Measurements from ENCODE around the gene ZHX3. TPM values are rescaled to one million over a fixed set of nuclear protein-coding genes. Genes with fewer than 3 reads are reported as not detected.

Gene ZHX3
- total and polyA plus RNA-seq, 8 donors = 6.6 to 59.3 (median 18.7) TPM

DNA sequence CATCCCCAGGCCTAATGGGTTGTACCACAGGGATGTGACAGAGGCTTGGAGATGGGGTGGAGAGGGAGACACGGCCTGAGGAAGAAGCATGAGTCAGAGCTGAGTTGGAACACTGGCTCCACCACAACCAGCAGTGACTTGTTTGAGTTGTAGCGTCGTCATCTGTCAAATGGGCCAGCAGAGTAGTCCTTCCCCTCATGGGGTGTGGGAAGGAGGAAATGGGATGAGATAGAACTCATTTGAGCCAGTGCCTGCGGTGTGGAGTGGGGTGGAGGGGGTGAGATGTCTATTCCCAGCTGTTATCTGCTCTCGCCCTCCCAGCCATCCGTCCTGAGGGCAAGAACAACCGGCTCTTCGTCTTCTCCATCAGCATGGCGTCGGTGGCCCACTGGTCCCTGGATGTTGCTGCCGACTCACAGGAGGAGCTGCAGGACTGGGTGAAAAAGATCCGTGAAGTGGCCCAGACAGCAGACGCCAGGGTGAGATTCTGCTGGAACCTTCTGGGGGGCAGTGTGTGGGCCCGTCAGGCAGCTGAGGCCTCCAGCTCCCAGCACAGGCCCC lies 147.7 kb downstream of the ZHX3 start:
- no peaks in the 10 kb centered on the region for H3K9me3 ChIP-seq
- DNase-seq = no peak
- 85 to 91% (median 89%) methylated on average over 11 to 14 of the region's 14 CpGs for WGBS, 5 donors
- H3K27ac ChIP-seq = peak overlapping the region in 3 of 5 donors; percentile 69 to 84 (median 83)
- no peaks in the 10 kb centered on the region for H3K27me3 ChIP-seq
- no peak for TF ChIP-seq POLR2A (IDR thresholded peaks at IDR 0.05)
- TF ChIP-seq EP300 (IDR thresholded peaks at IDR 0.05) = no peak
- TF ChIP-seq CTCF (IDR thresholded peaks at IDR 0.05) = no peak
- no peak for TF ChIP-seq POLR2AphosphoS5 (IDR thresholded peaks at IDR 0.05)
- intact Hi-C loops (cut with DNase I; ENCODE audit: low total_unique reads) = loop anchor here (5.0 to 10.0 kb wide), 2 partner anchors 55 to 172 kb away; partner anchors contain the start of gene LPIN3
- H3K4me3 ChIP-seq = no peak overlapping the region
- peaks cover 71 to 96% (median 95%) of the 10 kb centered on the region in 4 donors for H3K36me3 ChIP-seq
- H3K4me1 ChIP-seq = peaks cover 16 to 33% (median 26%) of the 10 kb centered on the region in 4 donors

DNA sequence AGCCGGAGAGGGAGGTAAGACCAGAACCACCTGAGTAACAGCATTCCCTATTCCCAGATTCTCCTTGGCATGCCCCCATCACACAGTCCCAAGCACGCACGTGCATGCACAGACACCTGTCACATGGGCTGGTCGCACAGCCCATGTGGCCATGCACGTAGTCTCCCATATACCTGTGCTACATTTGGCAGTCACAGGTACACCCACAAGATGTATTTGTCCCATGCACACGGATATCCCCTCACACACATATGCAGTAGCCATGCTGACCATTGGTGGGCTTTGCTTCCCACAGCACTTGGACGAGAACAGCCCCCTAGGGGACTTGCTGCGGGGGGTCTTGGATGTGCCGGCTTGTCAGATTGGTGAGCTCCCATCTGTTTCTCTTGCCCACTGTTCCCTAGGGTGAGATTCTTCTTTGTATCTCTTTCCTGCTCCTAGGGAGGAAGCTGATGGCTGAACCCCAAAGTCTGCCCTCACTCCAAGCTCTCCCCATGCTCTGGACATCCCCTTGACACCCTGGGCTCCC lies 148.3 kb downstream of the ZHX3 start:
- H3K9me3 ChIP-seq = no peaks in the 10 kb centered on the region
- peaks cover 16 to 27% (median 21%) of the 10 kb centered on the region in 4 donors for H3K4me1 ChIP-seq
- H3K4me3 ChIP-seq = no peak overlapping the region
- 86 to 95% (median 91%) methylated on average over 2 to 9 of the region's 9 CpGs for WGBS, 5 donors
- no peaks in the 10 kb centered on the region for H3K27me3 ChIP-seq
- peak overlapping the region in 1 of 5 donors; percentile 69 for H3K27ac ChIP-seq
- DNase-seq = no peak
- H3K36me3 ChIP-seq = peaks cover 72 to 96% (median 95%) of the 10 kb centered on the region in 4 donors
- intact Hi-C loops (cut with DNase I; ENCODE audit: low total_unique reads) = no loop called here
- TF ChIP-seq POLR2AphosphoS5 (IDR thresholded peaks at IDR 0.05) (no peak), CTCF (IDR thresholded peaks at IDR 0.05) (no peak), POLR2A (IDR thresholded peaks at IDR 0.05) (no peak), EP300 (IDR thresholded peaks at IDR 0.05) (no peak)

- no peak overlapping the region for H3K4me3 ChIP-seq
- no peak for TF ChIP-seq POLR2AphosphoS5 (IDR thresholded peaks at IDR 0.05)
- no peak for TF ChIP-seq EP300 (IDR thresholded peaks at IDR 0.05)
- no peak for TF ChIP-seq POLR2A (IDR thresholded peaks at IDR 0.05)
- TF ChIP-seq CTCF (IDR thresholded peaks at IDR 0.05) = no peak
- peaks cover 72 to 96% (median 95%) of the 10 kb centered on the region in 4 donors for H3K36me3 ChIP-seq
- H3K9me3 ChIP-seq = no peaks in the 10 kb centered on the region
- intact Hi-C loops (cut with DNase I; ENCODE audit: low total_unique reads) = no loop called here
- H3K27me3 ChIP-seq = no peaks in the 10 kb centered on the region
- DNase-seq = no peak
- H3K27ac ChIP-seq = peak overlapping the region in 1 of 5 donors; percentile 8
- H3K4me1 ChIP-seq = peaks cover 12 to 22% (median 16%) of the 10 kb centered on the region in 4 donors
- 91 to 97% (median 94%) methylated on average over 4 to 10 of the region's 10 CpGs for WGBS, 5 donors
These were observed 149.0 kb downstream of the ZHX3 start for GRCh38 chr20:41168281-41169161.

GRCh38 chr20:41167481-41168253 lies 149.9 kb downstream of the ZHX3 start:
- no peak for DNase-seq
- Histone ChIP-seq H3K4me1 (peaks cover 5 to 14% (median 8%) of the 10 kb centered on the region in 4 donors), H3K36me3 (peaks cover 79 to 100% (median 100%) of the 10 kb centered on the region in 4 donors), H3K9me3 (no peaks in the 10 kb centered on the region), H3K27me3 (no peaks in the 10 kb centered on the region), H3K4me3 (no peak overlapping the region), H3K27ac (peak overlapping the region in 1 of 5 donors; percentile 8)
- no peak for TF ChIP-seq CTCF (IDR thresholded peaks at IDR 0.05)
- no peak for TF ChIP-seq EP300 (IDR thresholded peaks at IDR 0.05)
- TF ChIP-seq POLR2A (IDR thresholded peaks at IDR 0.05) = no peak
- no peak for TF ChIP-seq POLR2AphosphoS5 (IDR thresholded peaks at IDR 0.05)
- WGBS, 5 donors = 78 to 92% (median 87%) methylated on average over 8 to 11 of the region's 11 CpGs
- intact Hi-C loops (cut with DNase I; ENCODE audit: low total_unique reads) = no loop called here

Data from stomach (tissue), 9 donors.